HG02763 (cell line): ENCODE data around the gene GNAI3.

ENCODE experiments used
- ATAC-seq: cut with Tn5 transposase; IDR thresholded peaks from one replicate; pipeline ENCODE4 v1.9.1; 2021; ENCODE audit warnings: mild to moderate bottlenecking, moderate library complexity; ENCODE audit not compliant: unreplicated experiment

Gene GNAI3

GRCh38 chr1:109548321-109549267 lies at the start of gene GNAI3:
TSS of gene GNAI3 (plus strand) at chr1:109548615. CDS start at chr1:109548721, 106 bp downstream.
- ATAC-seq = peak; percentile 88

- ATAC-seq = no peak
These were observed 49.3 kb upstream of the GNAI3 start for GRCh38 chr1:109499081-109499480.

GRCh38 chr1:109499661-109500536 lies 48.5 kb upstream of the GNAI3 start:
- ATAC-seq = no peak

GRCh38 chr1:109500941-109501381 lies 47.5 kb upstream of the GNAI3 start:
- ATAC-seq = no peak

GRCh38 chr1:109501644-109502363 lies 46.6 kb upstream of the GNAI3 start:
- ATAC-seq = no peak

GRCh38 chr1:109502364-109502851 lies 46.0 kb upstream of the GNAI3 start:
- no peak for ATAC-seq

GRCh38 chr1:109503935-109504334 lies 44.5 kb upstream of the GNAI3 start:
- no peak for ATAC-seq

- no peak for ATAC-seq
These were observed 43.4 kb upstream of the GNAI3 start for GRCh38 chr1:109504974-109505373.

- ATAC-seq = no peak
These were observed 40.2 kb upstream of the GNAI3 start for GRCh38 chr1:109508001-109508872.

- ATAC-seq = no peak
These were observed 39.6 kb upstream of the GNAI3 start for GRCh38 chr1:109508873-109509175.

- no peak for ATAC-seq
These were observed 39.0 kb upstream of the GNAI3 start, which contains the start of gene AMIGO1 for GRCh38 chr1:109509176-109510134. TSS of gene AMIGO1 (minus strand) at chr1:109509727. CDS start at chr1:109508912, 815 bp downstream.

- ATAC-seq = no peak
These were observed 35.2 kb upstream of the GNAI3 start for GRCh38 chr1:109513110-109513710.

- ATAC-seq = no peak
These were observed 33.6 kb upstream of the GNAI3 start for GRCh38 chr1:109514846-109515245.

- ATAC-seq = no peak
These were observed 31.5 kb upstream of the GNAI3 start for GRCh38 chr1:109516872-109517271.

- ATAC-seq = no peak
These were observed 31.1 kb upstream of the GNAI3 start for GRCh38 chr1:109517337-109517736.

- no peak for ATAC-seq
These were observed 27.1 kb upstream of the GNAI3 start for GRCh38 chr1:109521002-109521951.

- ATAC-seq = no peak
These were observed 26.4 kb upstream of the GNAI3 start for GRCh38 chr1:109522026-109522425.
